NT2/D1 (cell line): ENCODE results near the gene PIM1.

Experiments used
- DNase-seq: peaks from one replicate; pipeline ENCODE4 v3.0.0-alpha.2; 2011; ENCODE audit warnings: low read depth, low spot score
- H3K27me3 ChIP-seq: 2 replicates; pipeline ENCODE4 v1.6.0; 2011; ENCODE audit warnings: mild to moderate bottlenecking; ENCODE audit not compliant: insufficient read length, insufficient read depth
- H3K36me3 ChIP-seq: 2 replicates; pipeline ENCODE4 v1.6.1; 2011; ENCODE audit warnings: mild to moderate bottlenecking, low read length, mixed read lengths; ENCODE audit not compliant: insufficient read depth, insufficient read length
- H3K4me1 ChIP-seq: 2 replicates; pipeline ENCODE4 v1.5.1; 2011; ENCODE audit not compliant: insufficient read depth, insufficient read length
- H3K4me3 ChIP-seq: 2 replicates; pipeline ENCODE4 v1.5.1; 2011; ENCODE audit warnings: low read depth; ENCODE audit not compliant: insufficient read length
- H3K9ac ChIP-seq: 2 replicates; pipeline ENCODE4 v1.6.0; 2011; ENCODE audit warnings: low read depth; ENCODE audit not compliant: insufficient read length
- H3K9me3 ChIP-seq: 2 replicates; pipeline ENCODE4 v1.5.1; 2011; ENCODE audit warnings: mild to moderate bottlenecking, low read length; ENCODE audit not compliant: insufficient read depth
- SUZ12 ChIP-seq: IDR thresholded peaks from 2 replicates; pipeline ENCODE4 v1.6.1; 2011; ENCODE audit not compliant: insufficient read length, insufficient read depth; ENCODE audit errors: extremely low read depth
- YY1 ChIP-seq: IDR thresholded peaks from 2 replicates; pipeline ENCODE4 v1.6.1; 2011; ENCODE audit not compliant: insufficient read length, insufficient read depth
- ZNF274 ChIP-seq: IDR thresholded peaks from 2 replicates; pipeline ENCODE4 v1.6.1; 2011; ENCODE audit warnings: mild to moderate bottlenecking, low read depth, low read length

The PIM1 gene

GRCh38 chr6:37168811-37169495 is 999 bp upstream of the PIM1 start:
- no peak for DNase-seq
- Histone ChIP-seq H3K9ac (peak overlapping the region; percentile 65), H3K27me3 (no peaks in the 10 kb centered on the region), H3K9me3 (no peaks in the 10 kb centered on the region), H3K4me1 (peaks cover 8% of the 10 kb centered on the region), H3K36me3 (peaks cover 32% of the 10 kb centered on the region), H3K4me3 (peak overlapping the region; percentile 49)
- no peak for TF ChIP-seq SUZ12
- no peak for TF ChIP-seq ZNF274
- TF ChIP-seq YY1 = no peak

- H3K36me3 ChIP-seq = peaks cover 48% of the 10 kb centered on the region
- no peaks in the 10 kb centered on the region for H3K27me3 ChIP-seq
- peaks cover 12% of the 10 kb centered on the region for H3K4me1 ChIP-seq
- peak overlapping the region; percentile 95 for H3K9ac ChIP-seq
- no peak for DNase-seq
- H3K9me3 ChIP-seq = no peaks in the 10 kb centered on the region
- peak overlapping the region; percentile 91 for H3K4me3 ChIP-seq
- no peak for TF ChIP-seq YY1
- TF ChIP-seq SUZ12 = no peak
- TF ChIP-seq ZNF274 = no peak
Observed at GRCh38 chr6:37170273-37171200, 585 bp downstream of the PIM1 start.

- no peak for TF ChIP-seq YY1
- TF ChIP-seq ZNF274 = no peak
- no peaks in the 10 kb centered on the region for H3K27me3 ChIP-seq
- H3K9ac ChIP-seq = peak overlapping the region; percentile 95
- DNase-seq = no peak
- H3K36me3 ChIP-seq = peaks cover 52% of the 10 kb centered on the region
- H3K4me3 ChIP-seq = peak overlapping the region; percentile 91
- H3K9me3 ChIP-seq = no peaks in the 10 kb centered on the region
- H3K4me1 ChIP-seq = peaks cover 12% of the 10 kb centered on the region
Observed at GRCh38 chr6:37171201-37171969, 1.4 kb downstream of the PIM1 start.

GRCh38 chr6:37171970-37172812 is 2.2 kb downstream of the PIM1 start:
- H3K36me3 ChIP-seq = peaks cover 55% of the 10 kb centered on the region
- peaks cover 12% of the 10 kb centered on the region for H3K4me1 ChIP-seq
- peak overlapping the region; percentile 95 for H3K9ac ChIP-seq
- H3K4me3 ChIP-seq = peak overlapping the region; percentile 91
- no peaks in the 10 kb centered on the region for H3K9me3 ChIP-seq
- no peaks in the 10 kb centered on the region for H3K27me3 ChIP-seq
- TF ChIP-seq YY1 (no peak), ZNF274 (no peak), SUZ12 (no peak)
- DNase-seq = peak; percentile 89

- Histone ChIP-seq H3K9me3 (no peaks in the 10 kb centered on the region), H3K4me1 (peaks cover 12% of the 10 kb centered on the region), H3K36me3 (peaks cover 55% of the 10 kb centered on the region), H3K27me3 (no peaks in the 10 kb centered on the region), H3K9ac (no peak overlapping the region), H3K4me3 (peak overlapping the region; percentile 36)
- no peak for DNase-seq
- TF ChIP-seq SUZ12 (no peak), YY1 (no peak), ZNF274 (no peak)
Observed at GRCh38 chr6:37172912-37173492, 3.0 kb downstream of the PIM1 start.

- DNase-seq = no peak
- H3K4me1 ChIP-seq = peaks cover 12% of the 10 kb centered on the region
- no peak overlapping the region for H3K9ac ChIP-seq
- peaks cover 55% of the 10 kb centered on the region for H3K36me3 ChIP-seq
- no peak overlapping the region for H3K4me3 ChIP-seq
- no peaks in the 10 kb centered on the region for H3K27me3 ChIP-seq
- H3K9me3 ChIP-seq = no peaks in the 10 kb centered on the region
- TF ChIP-seq YY1 (no peak), ZNF274 (no peak), SUZ12 (no peak)
Observed at GRCh38 chr6:37173493-37174195, 3.7 kb downstream of the PIM1 start.
